Hematopoietic multipotent progenitor cell treated with erythropoietin and hydrocortisone succinate and interleukin-3 and kit ligand, for 8 days (in vitro differentiated cells): Measurements from ENCODE around the gene GNB1L.
"Not testable (repeated sequence)": the region's sequence is repeated elsewhere in the genome, so short reads cannot be mapped to it uniquely, and the experiment has no call there.

Experiments
- DNase-seq: peaks from one replicate; pipeline ENCODE4 v3.0.0-alpha.2; 2015

GNB1L gene

DNA sequence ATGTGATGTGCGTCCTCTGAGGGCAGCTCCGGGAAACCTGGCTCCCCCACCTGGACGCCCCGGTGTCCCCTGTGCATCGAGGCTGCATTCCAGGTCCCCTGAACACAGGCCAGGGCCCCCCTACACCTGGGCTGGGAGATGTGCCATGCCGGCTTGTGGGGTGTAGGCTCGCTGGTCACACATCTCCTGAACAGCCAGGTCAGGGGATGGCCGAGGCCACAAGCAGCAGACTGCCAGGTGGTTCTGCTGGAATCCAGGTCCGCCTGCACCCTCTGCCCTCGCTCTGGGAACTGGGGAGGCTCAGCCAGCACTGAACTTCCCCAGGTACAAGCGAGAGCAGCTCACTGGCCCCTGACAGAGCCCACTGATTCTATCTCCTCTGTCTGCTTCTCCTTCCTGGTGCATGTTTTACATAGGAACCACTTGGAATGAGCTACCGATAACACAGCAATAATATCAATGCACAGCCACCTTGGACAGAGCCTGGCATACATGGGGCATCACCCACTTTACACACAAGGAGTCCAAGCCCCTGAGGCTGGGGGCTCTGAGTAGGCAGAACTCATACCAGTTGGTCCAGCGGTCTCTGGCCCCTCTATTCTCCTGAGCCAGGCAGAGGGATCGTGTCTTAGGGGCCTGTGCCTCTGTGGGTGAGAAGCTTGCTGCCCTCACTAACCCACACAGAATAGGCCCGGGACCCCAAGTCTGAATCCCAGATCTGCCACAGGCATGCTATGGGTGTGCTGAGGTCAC is 47.3 kb downstream of the GNB1L start:
- DNase-seq: no peak

DNA sequence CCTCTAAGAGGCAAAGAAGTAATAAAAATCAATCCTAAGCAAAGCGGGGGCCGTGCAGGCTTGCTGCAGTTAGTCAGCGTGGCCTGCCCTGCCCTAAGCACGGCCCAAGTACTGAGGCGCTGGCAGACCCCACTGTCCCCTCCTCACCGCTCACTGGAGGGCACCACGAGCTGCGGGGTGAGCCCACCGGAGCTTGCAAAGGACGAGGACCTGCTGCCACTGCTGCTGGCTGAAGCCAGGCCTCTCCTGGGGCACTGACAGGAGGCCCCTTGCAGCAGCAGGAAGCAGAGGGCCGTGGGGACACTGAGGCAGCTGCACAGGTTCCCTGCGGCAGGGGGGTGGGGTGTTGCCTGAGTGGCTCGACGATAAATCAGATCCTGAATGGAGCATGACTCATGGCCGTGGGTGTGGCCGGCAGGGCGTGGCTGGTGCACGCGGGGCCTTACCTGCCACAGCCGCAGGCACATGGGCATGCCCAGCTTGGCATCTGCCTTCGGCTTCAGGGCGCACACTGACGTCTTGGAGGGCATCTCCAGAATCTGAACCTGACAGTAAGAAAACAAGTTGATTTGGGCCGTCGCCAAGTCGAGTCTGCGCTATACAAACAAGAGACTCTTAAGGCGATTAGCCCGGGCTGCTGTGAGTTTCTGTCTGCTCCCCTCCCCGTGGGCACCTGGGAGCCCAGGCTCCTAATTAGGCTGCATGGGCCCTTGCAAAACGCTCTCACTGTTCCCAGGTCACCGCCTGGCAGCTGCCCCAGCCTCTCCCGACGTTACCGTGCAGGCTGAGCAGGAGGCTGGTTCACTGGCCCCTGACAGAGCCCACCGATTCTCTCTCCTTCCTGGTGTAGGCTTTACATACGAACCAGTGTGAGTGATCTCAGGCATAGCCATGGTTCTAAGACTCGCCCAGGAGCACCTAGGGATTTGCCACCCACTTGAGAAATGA is 48.2 kb downstream of the GNB1L start:
- peak; percentile 10 for DNase-seq

DNA sequence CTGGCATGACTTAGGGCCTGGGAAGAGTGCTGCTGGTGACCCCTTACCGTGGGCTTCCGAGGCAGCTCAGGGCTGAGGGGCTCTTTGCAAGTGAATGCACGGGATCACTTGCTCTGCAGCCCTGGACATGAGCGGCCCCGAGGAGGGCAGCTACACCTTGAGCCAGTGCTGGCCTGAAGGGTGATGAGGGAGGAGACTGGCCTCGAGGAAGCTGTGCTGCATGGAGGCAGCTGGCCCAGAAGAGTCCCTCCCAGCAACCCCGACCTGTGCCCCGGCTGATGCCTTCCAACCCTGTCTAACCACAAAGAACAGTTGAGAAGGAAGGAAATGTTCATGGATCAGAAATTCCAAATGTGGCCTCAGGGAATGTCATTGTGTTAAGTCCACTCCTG is 48.9 kb downstream of the GNB1L start:
- no peak for DNase-seq

DNA sequence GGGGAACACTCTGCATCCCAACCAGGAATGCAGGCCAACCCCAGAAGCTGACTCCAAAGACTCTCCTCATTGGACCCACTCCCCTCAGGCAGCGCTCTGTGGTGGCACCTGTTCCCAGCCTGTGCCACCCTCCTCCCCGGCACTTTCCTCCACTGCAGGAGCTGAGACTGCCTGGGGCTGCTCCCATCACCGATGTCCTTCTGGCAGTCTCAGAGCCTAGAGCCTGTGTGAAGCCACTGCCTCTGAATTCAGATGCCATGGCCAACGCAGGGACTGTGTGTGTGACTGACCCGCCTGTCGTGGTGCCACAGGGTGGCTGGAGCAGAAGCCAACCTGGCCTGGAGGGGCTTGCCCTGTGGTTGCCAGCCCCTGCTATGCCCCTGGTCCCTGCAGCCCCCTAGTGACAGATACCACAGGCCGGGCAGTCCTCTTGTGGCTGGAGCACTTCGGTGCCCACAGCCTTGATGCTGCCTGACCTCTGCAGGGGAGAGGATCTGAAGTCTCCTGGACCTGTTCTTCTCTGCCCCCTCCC is 50.9 kb downstream of the GNB1L start:
- no peak for DNase-seq

DNA sequence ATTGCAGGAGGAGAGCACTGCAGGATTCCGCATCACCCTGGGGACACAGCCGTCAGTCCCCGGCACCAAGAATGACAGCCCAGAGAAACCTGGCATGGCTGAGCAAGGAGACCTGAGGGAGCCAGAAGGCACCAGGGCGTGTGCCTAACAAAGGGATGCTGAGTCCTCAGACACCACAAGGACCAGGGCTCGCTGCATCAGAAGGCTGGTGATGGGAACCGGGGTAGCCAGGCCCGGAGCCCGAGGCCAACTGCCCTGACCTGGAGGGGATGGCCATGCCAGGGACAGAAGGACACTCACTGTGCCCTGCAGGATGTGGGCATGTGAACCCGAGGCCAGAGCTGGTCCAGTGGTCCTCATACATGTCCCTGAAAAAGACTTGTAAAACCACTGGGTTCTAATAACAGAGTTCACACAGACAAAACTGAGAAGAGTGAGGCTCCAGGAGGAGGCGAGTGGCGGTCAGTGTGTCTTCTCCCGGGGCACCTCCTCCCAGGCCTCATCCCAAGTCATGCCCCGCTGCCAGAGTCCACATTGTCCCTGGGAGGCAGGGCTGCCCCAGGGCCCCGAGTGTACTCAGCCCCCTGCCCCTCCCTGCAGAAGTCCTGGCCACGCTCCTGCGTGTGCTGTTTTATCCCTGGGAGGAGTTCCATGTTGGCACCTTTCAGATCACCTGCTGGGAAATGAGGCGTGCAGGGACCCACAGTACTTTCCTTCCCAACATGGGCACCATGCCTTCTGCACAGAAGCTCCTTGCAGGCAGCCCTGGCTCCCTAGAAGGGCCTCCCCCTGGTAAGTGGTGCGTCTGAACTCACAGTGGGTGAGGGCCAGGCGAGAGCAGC is 51.6 kb downstream of the GNB1L start:
- no peak for DNase-seq

DNA sequence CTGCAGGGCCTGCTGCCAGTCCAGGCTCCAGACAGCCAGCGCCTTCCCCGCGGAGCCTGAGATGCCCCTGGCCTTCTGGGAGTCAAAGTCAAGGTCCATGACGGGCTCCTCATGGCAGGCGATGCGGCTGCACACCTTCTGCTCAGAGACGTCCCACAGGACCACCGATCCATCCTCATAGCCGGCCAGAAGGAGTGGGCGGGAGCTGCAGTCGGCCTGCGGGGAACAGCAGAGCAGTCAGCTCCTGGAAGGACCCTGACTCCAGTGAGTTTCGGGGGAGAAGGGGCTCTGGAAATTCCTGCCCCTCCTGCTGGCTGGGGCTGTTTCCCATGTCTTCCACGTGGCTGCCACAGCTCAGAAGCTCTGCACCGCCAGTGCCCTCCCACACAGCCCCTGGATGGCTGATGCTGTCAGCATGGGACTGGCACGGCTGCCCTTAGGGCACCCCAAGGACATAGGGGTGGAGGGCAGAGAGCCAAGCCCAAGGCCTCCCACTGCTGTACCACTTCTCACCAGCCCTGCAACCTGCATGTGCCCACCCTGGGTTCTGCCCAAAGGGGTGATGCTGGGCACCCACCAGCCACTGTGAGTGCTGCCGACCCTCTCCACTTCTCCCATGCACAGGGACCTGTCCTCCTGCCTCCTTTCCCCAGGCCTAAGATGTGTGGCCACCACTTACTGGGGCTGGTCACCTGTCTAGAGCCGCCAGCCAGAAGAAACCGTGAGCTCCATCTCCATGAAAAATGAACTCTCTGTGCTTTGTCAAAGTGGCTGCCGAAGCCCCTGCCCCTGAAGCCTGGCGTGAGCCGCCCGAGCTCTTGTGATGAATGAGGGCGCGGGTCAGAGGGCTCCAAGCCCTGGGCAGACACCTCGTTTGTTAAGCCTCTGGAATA is 52.4 kb downstream of the GNB1L start:
- no peak for DNase-seq

DNA sequence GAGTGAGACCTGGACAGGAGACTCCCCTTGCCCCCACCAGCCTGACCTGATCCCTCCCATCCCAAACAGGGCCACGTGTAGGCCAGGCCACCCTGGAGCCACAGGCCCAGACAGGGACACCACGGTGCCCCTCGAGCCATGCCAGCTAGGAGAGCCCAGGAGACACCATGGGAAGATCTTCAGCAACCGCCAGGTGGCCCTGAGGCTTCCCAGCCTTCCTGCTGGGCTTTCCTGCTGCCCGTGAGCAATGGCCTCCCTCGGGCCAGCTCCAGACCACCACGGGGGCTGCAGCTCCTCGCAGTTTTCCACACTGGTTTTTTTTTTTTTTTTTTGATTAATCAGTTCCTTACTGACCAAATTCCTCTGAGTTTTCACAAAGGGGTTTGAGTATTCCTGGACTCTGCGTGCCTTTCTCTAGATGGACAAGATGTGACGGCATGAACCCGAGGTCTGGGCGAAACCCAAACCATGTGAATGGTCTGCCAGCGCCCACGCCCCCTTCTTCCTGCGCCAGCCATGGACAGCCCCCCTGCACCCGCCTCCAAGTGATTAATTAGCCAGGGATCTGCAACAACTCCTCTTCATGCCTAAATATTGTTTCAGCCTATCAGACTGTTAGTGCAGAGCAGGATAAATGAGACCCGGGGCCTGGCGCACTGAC is 53.2 kb downstream of the GNB1L start:
- DNase-seq: no peak

DNA sequence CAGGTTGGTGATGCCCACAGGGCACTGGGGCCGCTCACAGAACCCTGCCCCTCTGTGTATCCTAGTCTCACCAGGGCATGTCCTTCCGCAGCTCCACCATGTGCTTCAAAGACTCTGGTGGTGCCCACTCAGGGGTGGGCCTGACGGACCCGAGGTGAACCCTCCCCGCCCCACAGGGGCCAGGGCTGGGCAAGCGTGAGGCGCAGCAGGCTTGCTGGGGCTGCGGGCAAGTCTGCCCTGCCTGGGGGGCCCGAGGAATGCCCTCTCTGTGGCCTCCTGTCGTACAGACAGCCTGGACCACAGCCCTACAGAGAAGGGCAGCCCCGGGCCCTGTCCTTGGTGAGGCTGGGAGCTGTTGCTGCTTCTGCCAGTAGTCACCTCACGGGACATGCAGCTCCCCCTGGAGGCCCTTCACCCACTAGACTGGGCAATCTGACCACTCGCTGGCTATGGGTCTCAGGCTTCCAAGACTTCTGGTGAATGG is 53.9 kb downstream of the GNB1L start:
- no peak for DNase-seq

DNA sequence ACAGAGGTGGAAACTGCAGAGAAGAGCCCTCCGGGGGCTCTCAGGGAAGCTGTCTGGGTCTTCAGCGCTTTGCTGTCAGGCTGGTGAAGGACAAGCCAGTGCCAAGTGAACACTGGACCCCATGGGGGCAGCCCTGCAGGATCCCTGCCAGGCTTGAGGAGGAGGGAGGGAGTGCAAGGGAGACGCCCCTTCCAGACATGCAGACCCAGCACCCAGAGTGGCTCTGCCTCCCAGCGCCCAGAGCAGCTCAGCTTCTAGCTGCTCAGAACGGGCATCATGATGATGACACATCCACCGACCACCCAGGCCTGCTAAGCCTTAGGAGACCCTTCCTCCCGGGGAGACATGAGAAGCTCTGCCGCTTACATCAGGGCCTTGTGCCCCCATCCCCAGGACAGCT is 54.4 kb downstream of the GNB1L start:
- DNase-seq: no peak

DNA sequence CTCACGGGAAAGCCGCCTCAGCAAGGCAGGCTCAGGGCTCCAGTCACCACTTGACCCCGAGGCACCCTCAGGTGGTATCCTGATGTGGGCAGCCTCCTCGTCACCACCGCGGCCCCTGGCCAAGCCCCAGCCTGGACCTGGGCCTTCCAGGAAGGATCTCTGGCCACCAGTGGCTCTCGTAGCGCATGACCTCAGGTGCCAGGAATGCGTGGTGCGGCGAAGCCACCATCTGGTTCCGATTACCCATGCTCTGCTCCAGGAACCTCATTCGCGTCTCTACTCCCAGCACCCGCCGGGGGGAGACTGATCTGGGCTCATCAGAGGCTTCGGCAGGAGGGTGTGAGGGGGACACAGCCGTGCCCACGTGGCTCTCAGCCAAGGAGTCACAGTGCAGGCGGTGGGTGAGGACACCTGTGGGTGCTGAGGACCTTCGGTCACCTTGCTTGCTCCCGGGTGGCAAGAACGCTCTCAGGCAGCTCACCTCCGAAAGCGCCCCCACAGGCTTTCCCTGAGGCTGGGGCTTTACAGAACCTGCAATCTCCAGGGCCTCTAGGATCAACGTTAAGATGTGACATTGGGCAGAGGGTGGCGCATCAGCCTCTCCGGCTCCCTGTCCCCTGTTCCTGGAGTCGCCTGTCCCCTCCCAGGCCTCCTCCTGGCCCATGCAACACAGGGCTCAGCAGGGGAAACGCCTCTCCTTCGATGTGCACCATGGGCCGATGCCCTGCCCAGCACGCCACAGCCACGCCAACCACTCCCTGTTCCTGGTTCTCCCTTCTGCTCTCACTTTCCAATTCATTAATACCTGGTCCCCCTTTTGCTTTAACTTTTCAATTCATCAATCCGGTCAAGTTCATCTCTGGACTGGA is 55.1 kb downstream of the GNB1L start:
- no peak for DNase-seq

DNA sequence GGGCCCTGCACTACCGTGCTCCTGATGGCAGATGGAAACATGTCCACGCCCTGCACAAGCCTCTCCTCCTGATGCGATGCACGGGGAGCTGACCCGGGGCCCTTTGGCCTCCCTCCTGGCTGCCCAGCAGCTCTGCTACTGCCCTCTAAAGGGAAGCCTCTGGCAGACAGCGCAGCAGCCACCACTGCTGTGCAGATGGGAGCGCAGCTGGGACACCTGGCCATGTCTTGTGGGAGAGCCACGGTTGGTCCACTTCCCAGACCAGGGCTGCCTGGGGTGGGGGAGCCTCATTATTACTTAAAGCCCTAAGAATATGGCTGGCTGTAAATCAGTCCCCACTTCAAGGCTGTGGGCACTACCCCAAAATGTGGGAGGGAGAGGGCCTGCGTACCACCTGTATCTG is 55.8 kb downstream of the GNB1L start:
- no peak for DNase-seq

DNA sequence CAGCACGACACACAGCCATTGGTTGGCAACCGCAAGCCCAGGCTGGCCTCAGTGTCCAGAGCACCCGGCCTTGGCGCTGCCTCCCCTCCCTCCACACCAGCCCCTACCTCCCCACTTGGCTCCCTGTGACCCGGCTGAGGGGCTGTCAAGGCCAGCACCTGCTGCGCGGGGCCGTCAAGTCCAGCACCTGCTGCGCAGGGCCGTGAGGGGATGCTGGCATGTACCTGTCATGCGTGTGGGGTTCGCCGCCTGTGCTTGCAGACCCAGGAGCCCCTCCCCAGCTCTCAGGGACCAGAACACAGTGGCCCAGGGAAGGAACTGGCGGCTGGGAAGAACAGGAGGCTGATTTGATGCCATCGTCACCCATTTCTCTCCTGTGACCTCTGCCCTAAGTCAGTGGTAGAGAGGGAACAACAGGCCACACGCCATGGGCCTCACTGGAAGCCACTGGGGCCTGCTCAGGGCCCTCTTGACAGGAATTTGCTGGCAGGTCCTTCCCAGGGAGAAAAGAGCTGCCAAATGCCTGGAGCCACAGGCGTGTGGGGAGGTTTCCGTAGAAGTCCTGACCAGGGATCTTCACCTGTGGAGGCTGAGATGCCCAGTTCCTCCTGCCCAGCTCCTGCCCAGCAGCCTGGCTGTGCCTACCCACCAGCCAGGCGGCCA is 56.5 kb downstream of the GNB1L start:
- DNase-seq: no peak

DNA sequence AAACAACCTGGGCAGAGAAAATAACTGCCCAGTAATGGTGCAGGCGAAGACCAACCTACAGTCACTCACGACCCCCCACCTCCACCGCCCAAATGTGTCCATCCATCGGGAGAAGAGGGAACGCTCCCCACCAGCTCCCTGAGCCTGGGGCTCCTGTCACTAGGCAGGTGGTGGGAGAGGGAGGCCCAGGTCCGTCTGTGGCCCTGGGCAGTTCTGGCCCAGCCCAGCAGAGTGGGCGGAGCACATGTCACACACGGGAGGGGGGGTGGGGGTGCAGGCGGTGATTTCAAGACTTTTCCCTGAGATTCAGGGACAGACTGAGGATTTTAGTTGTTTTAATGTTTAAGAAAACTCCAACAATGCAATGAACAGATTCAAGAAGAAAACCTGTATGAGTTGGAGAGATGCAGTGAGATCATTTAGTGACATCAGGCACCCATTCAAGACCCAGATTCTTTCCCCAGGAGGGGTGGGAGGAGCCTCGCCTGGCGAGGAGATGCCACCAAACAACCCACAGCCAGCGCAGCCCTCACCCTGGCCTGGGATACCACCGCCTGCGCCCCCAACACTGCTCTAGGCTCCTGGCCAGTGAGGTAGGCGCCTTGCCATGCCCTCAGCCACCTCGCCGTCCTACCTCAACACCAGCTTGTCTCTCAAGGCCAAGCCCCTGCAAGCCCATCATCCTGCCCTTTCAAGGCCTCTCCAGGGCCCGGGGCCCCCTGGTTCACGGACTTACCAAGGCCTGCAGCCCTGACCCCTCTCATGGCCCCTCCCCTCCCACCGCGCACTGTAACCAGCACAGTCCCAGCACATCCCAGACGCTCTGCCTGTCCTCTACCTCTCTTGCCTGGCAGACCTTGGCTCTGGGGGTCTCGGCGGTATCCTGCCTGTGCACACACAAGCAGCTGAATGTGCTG is 57.3 kb downstream of the GNB1L start:
- DNase-seq: no peak

DNA sequence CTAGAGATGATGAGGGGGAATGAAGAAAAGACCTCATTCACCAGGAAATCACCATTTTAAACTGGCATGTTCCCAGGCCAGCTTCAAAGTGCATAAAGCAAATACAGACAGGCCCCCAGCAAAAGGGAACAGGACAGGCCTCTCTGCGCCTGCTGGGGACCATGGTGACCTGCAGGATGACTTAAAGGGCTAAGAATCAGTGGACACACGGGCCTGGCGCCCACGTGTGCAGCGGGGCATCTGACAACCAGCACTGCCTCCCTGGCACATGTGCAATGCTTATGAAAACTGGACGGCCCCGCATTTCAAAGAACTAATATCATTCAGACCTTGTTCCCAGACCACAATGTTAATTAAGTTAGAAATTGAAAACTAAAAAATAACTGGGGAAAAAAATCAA is 58.5 kb downstream of the GNB1L start:
- DNase-seq: no peak

DNA sequence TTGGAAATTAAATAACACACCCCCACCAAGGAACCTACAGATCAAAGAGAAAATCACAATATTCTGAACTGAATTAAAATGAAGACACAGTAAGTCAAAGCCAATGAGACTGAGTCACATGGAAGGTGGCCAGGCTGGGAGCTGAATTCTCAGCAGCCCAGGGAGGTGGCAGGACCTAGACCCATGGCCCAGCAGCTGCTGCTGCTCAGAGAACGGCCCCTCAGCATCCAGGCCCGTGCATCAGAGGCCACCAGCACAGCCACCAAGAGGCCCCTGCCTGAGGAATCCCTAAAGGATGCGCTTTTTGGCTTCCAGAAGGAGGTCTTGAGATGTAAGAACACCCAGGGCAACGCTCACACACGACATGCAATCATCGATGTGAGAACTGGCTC is 59.1 kb downstream of the GNB1L start:
- no peak for DNase-seq

DNA sequence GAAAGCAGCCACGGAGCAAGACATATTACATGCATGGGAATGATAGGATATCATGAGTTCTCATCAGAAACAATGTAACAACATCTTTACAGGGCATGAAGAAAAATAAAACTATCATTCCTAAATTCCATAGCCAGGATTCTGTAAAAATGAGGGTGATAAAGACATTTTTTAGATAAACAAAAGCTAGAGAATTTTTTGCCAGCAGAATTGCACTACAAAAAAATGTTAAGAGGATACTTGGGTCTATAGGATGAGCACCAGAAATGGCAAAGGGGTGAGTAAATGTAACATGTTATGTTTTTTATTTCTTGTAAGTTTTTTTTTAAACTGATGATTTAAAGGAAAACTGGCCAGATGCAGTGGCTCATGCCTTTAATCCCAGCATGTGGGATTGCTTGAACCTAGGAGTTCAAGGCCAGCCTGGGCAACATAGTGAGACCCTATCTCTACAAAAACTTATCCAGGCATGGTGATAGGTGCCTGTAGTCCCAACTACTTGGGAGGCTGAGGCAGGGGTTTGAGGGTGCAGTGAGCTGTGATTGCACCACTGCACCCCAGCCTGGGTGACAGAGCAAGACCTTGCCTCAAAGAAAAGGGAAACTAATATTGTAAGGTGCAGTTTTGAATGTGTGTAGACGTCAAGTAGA is 60.9 kb downstream of the GNB1L start:
- no peak for DNase-seq

DNA sequence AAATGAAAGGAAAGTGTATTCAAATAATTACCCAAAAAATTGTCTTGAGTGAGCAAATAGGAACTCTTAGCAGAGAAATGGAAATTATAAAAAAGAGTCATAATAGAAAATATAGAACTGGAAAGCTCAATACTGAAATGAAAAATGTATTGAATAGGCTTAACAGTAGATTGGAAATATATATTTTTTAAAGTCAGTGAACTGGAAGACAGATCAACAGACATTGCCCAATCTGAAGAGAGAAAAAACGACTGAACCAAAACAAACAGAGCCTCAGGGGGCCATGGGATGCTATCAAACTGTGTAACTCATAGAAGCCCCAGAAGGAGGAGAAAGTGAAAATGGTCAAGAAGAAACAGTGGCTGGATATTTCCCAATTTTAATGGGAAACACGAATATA is 61.5 kb downstream of the GNB1L start:
- no peak for DNase-seq

DNA sequence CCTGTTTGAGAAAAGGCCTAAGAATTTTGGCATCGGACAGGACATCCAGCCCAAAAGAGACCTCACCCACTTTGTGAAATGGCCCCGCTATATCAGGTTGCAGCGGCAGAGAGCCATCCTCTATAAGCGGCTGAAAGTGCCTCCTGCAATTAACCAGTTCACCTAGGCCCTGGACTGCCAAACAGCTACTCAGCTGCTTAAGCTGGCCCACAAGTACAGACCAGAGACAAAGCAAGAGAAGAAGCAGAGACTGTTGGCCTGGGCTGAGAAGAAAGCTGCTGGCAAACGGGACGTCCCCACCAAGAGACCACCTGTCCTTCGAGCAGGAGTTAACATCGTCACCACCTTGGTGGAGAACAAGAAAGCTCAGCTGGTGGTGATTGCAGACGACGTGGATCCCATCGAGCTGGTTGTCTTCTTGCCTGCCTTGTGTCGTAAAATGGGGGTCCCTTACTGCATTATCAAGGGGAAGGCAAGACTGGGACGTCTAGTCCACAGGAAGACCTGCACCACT is 62.2 kb downstream of the GNB1L start:
- not testable (repeated sequence) for DNase-seq
